Measurements from ENCODE around the gene MBD6.

- TF ChIP-seq CTCF (IDR thresholded peaks at IDR 0.05) (no peak), EP300 (IDR thresholded peaks at IDR 0.05) (no peak), POLR2AphosphoS5 (IDR thresholded peaks at IDR 0.05) (no peak), POLR2A (IDR thresholded peaks at IDR 0.05) (no peak)
These were observed 13.4 kb downstream of the MBD6 start for GRCh38 chr12:57535764-57536596.
